Omental fat pad (tissue), 4 donors: Measurements from ENCODE around the gene CLPSL1. TPM values are rescaled to one million over a fixed set of nuclear protein-coding genes. Genes with fewer than 3 reads are reported as not detected.

Experiments
- ATAC-seq: fragments of 150-250 bp; one replicate; pipeline ENCODE4 v1.9.1; 2016; ENCODE audit warnings: mild to moderate bottlenecking, moderate library complexity; ENCODE audit not compliant: low FRiP score
- DNase-seq: peaks from one replicate; pipeline ENCODE4 v3.0.0-alpha.2; 2019; ENCODE audit warnings: low spot score
- total RNA-seq, 4 donors: library from RNA; depleted of rRNA; stranded (reverse); fragments of >200 nt; gene quantifications; one replicate each; pipeline ENCODE4 v1.1.0, GENCODE V29; 2016
- TF ChIP-seq, protein P1 (sequence below), 3 donors: fragments of 450-650 bp; IDR thresholded peaks; one replicate each; pipeline ENCODE4 v1.5.1; 2016 to 2017; ENCODE audit warnings: antibody characterized with exemption in 3 of 3, mild to moderate bottlenecking in 3 of 3, moderate library complexity in 2 of 3

Gene CLPSL1
- total RNA-seq, 4 donors from 2014 or later, result not detected

DNA sequence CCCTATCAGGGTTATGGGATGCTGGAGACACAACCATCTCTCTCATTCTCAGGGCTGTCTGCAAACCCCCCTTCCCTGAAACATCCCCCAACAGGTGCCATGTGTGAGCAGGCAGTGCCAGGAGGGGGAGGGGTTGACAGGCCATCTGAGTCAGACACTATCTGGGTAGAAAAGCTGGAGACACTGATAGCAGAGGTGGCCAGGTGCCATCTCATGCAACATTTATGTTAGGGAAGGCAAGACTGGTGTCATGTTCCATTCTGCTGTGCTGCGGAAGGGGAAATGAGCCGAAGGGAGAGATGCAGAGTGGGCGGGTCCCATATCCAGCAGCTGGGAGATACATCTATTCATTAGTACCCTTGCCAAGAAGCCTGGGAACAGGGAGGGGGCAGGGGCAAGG, 27.9 kb downstream of the CLPSL1 start:
- ATAC-seq (no peak), DNase-seq (no peak)
- TF ChIP-seq, protein P1, sequence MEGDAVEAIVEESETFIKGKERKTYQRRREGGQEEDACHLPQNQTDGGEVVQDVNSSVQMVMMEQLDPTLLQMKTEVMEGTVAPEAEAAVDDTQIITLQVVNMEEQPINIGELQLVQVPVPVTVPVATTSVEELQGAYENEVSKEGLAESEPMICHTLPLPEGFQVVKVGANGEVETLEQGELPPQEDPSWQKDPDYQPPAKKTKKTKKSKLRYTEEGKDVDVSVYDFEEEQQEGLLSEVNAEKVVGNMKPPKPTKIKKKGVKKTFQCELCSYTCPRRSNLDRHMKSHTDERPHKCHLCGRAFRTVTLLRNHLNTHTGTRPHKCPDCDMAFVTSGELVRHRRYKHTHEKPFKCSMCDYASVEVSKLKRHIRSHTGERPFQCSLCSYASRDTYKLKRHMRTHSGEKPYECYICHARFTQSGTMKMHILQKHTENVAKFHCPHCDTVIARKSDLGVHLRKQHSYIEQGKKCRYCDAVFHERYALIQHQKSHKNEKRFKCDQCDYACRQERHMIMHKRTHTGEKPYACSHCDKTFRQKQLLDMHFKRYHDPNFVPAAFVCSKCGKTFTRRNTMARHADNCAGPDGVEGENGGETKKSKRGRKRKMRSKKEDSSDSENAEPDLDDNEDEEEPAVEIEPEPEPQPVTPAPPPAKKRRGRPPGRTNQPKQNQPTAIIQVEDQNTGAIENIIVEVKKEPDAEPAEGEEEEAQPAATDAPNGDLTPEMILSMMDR (IDR thresholded peaks at IDR 0.05), result no peak

DNA sequence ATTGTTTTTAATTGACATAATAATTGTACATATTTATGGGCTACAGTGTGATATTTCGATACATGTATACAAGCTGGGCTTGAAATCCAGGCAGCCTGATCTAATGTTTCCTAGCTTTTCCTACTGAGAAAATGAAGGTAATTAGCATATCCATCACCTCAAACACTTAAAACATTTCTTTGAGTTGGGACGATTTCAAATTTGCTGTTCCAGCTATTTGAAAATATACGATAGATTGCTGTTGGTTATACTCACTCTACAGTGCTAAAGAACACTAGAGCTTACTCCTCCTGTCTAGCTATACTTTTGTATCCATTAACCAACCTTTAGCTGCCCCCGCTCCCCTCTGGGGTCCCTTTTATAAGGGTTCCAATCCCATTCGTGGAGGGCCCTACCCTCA, 29.0 kb downstream of the CLPSL1 start:
- TF ChIP-seq, protein P1 (IDR thresholded peaks at IDR 0.05), result no peak
- no peak for DNase-seq
- no peak for ATAC-seq

DNA sequence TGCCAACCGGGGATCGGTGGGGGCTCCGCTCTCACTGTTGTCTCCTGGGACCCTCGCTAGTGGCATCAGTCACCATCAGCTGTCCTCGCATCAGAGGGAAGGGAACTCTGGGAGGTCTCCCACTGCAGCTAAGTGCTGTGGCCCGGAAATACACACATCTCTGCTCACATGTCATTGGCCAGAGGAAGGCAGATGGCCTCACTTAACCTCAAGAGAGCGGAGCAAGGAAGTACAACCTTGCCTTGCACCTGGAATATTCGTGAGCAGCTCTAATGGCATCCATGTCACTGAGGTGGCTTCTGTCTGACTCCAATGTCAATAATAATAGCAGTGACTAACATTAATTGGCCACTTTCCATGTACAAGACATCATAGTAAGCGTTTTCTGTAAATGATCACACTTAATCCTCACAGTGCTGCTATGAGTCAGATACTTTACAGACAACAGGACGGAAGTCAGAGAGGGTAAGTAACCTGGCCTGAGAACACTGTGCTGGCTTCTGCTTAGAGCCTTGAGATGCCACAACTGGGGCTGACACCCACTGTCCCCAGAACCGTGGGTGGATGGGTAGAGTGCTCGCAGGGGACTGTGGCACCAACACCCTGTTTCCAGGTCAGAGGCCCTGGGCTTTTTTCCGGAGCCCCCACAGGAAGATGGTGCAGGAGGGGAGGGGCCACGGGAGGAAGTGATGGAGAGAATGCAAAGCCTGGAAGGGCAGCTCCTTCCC, 30.3 kb downstream of the CLPSL1 start:
- TF ChIP-seq, protein P1 (IDR thresholded peaks at IDR 0.05), result no peak
- ATAC-seq (no peak), DNase-seq (no peak)

DNA sequence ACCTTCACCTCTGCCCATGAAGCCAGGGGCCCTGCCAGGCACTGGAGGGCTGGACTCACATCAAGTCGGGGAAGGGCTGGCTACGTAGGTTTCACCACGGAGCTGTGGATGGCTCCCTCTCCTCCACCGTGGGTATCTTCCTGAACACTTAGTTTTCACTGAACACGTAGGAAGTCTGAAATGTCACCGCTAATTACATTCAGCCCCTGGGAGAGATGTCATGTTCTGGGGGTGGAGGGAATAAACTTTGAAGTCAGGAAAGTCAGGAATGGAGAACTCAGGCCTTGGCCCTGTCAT, 30.8 kb downstream of the CLPSL1 start:
- ATAC-seq, result no peak
- no peak for DNase-seq
- TF ChIP-seq, protein P1 (IDR thresholded peaks at IDR 0.05), result no peak

DNA sequence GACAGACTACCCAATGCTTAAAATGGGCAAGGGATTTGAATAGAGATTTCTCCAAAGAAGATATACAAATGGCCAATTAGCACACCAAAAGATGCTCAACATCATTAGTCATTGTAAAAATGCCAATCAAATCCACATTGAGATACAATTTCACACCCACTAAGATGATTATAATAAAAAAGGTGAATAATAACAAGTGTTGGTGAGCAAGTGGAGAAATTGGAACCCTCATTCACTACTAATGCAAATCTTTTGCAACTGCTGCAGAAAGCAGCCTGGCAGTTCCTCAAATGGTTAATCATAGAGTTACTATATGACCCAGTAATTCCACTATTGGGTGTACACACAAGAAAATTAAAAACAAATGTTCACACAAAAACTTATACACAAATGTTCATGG, 36.7 kb downstream of the CLPSL1 start:
- no peak for ATAC-seq
- no peak for DNase-seq

DNA sequence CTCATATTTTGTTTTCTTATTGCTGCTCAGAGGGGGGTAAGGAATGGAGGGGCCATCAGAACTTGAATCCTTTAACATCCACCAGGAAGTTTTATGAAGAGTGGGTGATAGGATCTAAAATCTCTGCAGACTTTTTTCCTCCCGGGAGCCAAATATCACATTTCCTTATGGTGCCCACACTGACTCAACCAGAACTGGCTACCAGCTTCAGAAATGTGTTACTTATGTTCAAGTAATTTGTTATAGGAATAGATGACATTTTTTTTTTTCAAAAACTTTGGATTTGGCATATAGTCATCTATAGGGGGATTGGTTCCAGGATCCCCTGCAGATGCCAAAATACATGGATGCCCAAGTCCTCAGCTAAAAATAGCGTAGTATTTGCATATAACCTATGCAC, 42.8 kb downstream of the CLPSL1 start:
- DNase-seq, result no peak
- TF ChIP-seq, protein P1 (IDR thresholded peaks at IDR 0.05), result no peak
- no peak for ATAC-seq

More for the DNA sequence above, 36.7 kb downstream of the CLPSL1 start:
- TF ChIP-seq, protein P1 (IDR thresholded peaks at IDR 0.05), result no peak

DNA sequence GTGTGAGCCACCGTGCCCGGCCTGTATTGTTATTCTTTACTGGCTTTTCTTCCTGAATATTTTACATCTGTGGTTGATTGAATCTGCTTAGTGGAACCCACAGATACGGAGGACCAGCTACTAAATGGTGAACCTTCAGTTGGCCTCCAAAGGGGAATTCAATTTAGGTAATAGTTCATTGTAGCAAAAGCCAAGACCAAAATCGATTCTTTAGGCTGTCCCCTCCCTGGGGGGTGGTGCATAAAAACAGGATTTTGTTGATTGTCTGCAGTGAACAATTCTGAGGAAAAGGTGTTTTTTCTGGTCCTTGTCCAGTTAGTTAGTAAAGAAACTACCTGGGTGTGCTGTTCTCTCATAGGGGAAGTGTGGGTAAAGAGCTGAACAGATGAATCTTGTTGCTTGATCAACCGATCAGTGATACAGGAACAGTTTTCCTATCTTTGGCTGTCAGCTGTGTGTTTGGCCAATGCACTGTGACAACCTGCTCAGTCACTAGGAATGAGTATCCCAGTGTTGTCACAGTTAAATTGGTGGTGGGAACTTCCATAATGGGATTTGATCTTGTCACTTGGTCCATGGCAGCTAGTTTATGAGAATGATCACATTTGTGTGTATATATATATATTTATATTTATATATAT, 43.9 kb downstream of the CLPSL1 start:
- TF ChIP-seq, protein P1 (IDR thresholded peaks at IDR 0.05), result no peak
- DNase-seq (no peak), ATAC-seq (no peak)
